ENCODE results near the gene UBLCP1. TPM values are rescaled to one million over a fixed set of nuclear protein-coding genes. Genes with fewer than 3 reads are reported as not detected.
"Not testable (repeated sequence)": the region's sequence is repeated elsewhere in the genome, so short reads cannot be mapped to it uniquely, and the experiment has no call there.

Gene UBLCP1
- total and polyA plus RNA-seq, 12 donors: 11.3 to 27.2 (median 21.2) TPM

- peak in 1 of 7 donors; percentile 64 for DNase-seq
- H3K27me3 ChIP-seq: no peaks in the 10 kb centered on the region
- no peaks in the 10 kb centered on the region for H3K4me1 ChIP-seq (replicated peaks in 1 of 2)
- no peak overlapping the region for H3K4me3 ChIP-seq
- TF ChIP-seq CTCF (IDR thresholded peaks at IDR 0.05): no peak
- no peak for TF ChIP-seq POLR2A (IDR thresholded peaks at IDR 0.05)
- intact Hi-C loops (cut with DNase I): no loop called here
- H3K9me3 ChIP-seq (replicated peaks in 1 of 3): no peaks in the 10 kb centered on the region
- 75 to 84% (median 79%) methylated on average over 3 of the region's 3 CpGs for WGBS, 4 donors
- H3K36me3 ChIP-seq (replicated peaks in 1 of 2): no peaks in the 10 kb centered on the region
- H3K27ac ChIP-seq: no peak overlapping the region
These were observed 32.4 kb upstream of the UBLCP1 start for GRCh38 chr5:159230657-159231056.

- Histone ChIP-seq H3K4me3 (no peak overlapping the region), H3K27ac (no peak overlapping the region), H3K4me1 (replicated peaks in 1 of 2) (no peaks in the 10 kb centered on the region), H3K36me3 (replicated peaks in 1 of 2) (no peaks in the 10 kb centered on the region), H3K27me3 (no peaks in the 10 kb centered on the region), H3K9me3 (replicated peaks in 1 of 3) (no peaks in the 10 kb centered on the region)
- 82 to 94% (median 93%) methylated on average over 2 of the region's 2 CpGs for whole genome bisulfite sequencing, 4 donors
- no peak for TF ChIP-seq CTCF (IDR thresholded peaks at IDR 0.05)
- no peak for TF ChIP-seq POLR2A (IDR thresholded peaks at IDR 0.05)
- intact Hi-C loops (cut with DNase I): no loop called here
- no peak for DNase-seq
These were observed 31.9 kb upstream of the UBLCP1 start for GRCh38 chr5:159231167-159231566.

- H3K9me3 ChIP-seq (replicated peaks in 1 of 3); DNase-seq; H3K36me3 ChIP-seq (replicated peaks in 1 of 2); H3K27me3 ChIP-seq; H3K27ac ChIP-seq; H3K4me1 ChIP-seq (replicated peaks in 1 of 2); intact Hi-C loops (cut with DNase I); H3K4me3 ChIP-seq: not testable (repeated sequence)
- WGBS, 4 donors: 87 to 98% (median 92%) methylated on average over 2 of the region's 2 CpGs
These were observed 27.1 kb upstream of the UBLCP1 start for GRCh38 chr5:159235871-159236520.

- no peak overlapping the region for H3K4me3 ChIP-seq
- no peak for TF ChIP-seq POLR2A (IDR thresholded peaks at IDR 0.05)
- TF ChIP-seq CTCF (IDR thresholded peaks at IDR 0.05): no peak
- H3K27me3 ChIP-seq: no peaks in the 10 kb centered on the region
- 75 to 86% (median 78%) methylated on average over 4 of the region's 4 CpGs for WGBS, 4 donors
- H3K9me3 ChIP-seq (replicated peaks in 1 of 3): no peaks in the 10 kb centered on the region
- no peak overlapping the region for H3K27ac ChIP-seq
- H3K4me1 ChIP-seq (replicated peaks in 1 of 2): no peaks in the 10 kb centered on the region
- intact Hi-C loops (cut with DNase I): no loop called here
- no peaks in the 10 kb centered on the region for H3K36me3 ChIP-seq (replicated peaks in 1 of 2)
- no peak for DNase-seq
These were observed 22.7 kb upstream of the UBLCP1 start for GRCh38 chr5:159240301-159240870.
